SIG-M5 treated with dmso at 0.1 percent for 504 hours (cell line): ENCODE measurements around the gene NECAB2.

Source experiments
- DNase-seq: peaks from one replicate; lab custom pipeline; 2025; ENCODE audit not compliant: unreplicated experiment; lab: John Stamatoyannopoulos, UW

NECAB2 gene

GRCh38 chr16:83951544-83951943 lies 16.5 kb upstream of the NECAB2 start:
- DNase-seq = no peak

- no peak for DNase-seq
Observed at GRCh38 chr16:83952587-83952939, 15.5 kb upstream of the NECAB2 start.

- peak; percentile 87 for DNase-seq
Observed at GRCh38 chr16:83952940-83953795, 14.9 kb upstream of the NECAB2 start, which contains the start of gene OSGIN1. TSS of gene OSGIN1 (plus strand) at chr16:83953240. CDS start at chr16:83957672, 4,432 bp downstream.

GRCh38 chr16:83953796-83954576 lies 14.1 kb upstream of the NECAB2 start:
- peak; percentile 70 for DNase-seq

- DNase-seq = peak; percentile 43
Observed at GRCh38 chr16:83954577-83955016, 13.4 kb upstream of the NECAB2 start.

GRCh38 chr16:83955218-83956130 lies 12.6 kb upstream of the NECAB2 start:
- no peak for DNase-seq

- peak; percentile 68 for DNase-seq
Observed at GRCh38 chr16:83956336-83957289, 11.4 kb upstream of the NECAB2 start.

GRCh38 chr16:83957296-83957855 lies 10.7 kb upstream of the NECAB2 start:
- no peak for DNase-seq

- no peak for DNase-seq
Observed at GRCh38 chr16:83958137-83958845, 9.8 kb upstream of the NECAB2 start.

- DNase-seq = no peak
Observed at GRCh38 chr16:83958846-83959565, 9.0 kb upstream of the NECAB2 start.

GRCh38 chr16:83959656-83960434 lies 8.2 kb upstream of the NECAB2 start:
- no peak for DNase-seq

- no peak for DNase-seq
Observed at GRCh38 chr16:83960521-83961249, 7.4 kb upstream of the NECAB2 start.

- no peak for DNase-seq
Observed at GRCh38 chr16:83961591-83961990, 6.5 kb upstream of the NECAB2 start.

- DNase-seq = no peak
Observed at GRCh38 chr16:83963277-83964119, 4.5 kb upstream of the NECAB2 start.

GRCh38 chr16:83964684-83965443 lies 3.2 kb upstream of the NECAB2 start:
- DNase-seq = no peak
